Measurements from ENCODE around the gene S100A5.

The S100A5 gene

DNA sequence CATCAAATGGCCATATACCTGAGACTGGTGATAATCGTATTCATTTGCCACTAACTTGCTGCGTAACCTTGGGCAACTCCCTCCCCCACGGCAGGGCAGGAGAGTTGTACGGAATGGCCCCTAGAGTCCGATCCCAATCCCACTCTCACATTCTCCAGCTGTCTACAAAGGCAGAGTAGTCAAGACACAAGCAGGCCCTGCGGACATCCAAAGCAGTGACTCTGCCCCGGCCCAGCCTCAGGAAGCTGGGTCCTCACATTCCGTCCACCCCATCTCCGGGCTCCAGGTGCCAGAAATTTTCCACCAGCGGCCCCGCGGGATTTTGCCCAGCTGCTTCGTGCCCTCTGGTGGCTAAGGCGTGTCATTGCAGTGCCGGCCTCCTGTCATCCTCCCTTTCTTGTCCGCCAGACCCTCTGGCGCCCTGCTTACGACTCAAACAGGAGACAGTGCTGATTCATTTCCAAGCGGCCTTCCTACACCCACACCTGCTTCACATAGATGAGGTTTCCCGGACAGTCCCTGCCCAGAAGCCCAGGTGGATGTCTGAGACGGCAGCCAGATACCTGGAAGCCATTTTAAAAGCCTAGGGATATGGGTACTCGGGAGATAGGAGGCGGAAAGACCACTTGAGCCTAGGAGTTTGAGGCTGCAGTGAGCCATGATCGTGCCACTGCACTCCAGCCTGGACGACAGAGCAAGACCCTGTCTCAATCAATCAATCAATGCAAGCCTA lies 27.8 kb upstream of the S100A5 start:
- H3K4me3 ChIP-seq (ENCODE audit: low read length), result peak overlapping the region; percentile 22
- no peak for TF ChIP-seq EZH2 (optimal IDR thresholded peaks at IDR 0.05; ENCODE audit: low read depth, low read length)
- TF ChIP-seq, protein P1, sequence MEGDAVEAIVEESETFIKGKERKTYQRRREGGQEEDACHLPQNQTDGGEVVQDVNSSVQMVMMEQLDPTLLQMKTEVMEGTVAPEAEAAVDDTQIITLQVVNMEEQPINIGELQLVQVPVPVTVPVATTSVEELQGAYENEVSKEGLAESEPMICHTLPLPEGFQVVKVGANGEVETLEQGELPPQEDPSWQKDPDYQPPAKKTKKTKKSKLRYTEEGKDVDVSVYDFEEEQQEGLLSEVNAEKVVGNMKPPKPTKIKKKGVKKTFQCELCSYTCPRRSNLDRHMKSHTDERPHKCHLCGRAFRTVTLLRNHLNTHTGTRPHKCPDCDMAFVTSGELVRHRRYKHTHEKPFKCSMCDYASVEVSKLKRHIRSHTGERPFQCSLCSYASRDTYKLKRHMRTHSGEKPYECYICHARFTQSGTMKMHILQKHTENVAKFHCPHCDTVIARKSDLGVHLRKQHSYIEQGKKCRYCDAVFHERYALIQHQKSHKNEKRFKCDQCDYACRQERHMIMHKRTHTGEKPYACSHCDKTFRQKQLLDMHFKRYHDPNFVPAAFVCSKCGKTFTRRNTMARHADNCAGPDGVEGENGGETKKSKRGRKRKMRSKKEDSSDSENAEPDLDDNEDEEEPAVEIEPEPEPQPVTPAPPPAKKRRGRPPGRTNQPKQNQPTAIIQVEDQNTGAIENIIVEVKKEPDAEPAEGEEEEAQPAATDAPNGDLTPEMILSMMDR (IDR thresholded peaks at IDR 0.05; ENCODE audit: low read length), result peak; percentile 100; the same call in 1 of the 2 replicates
- TF ChIP-seq EZH2phosphoT487 (IDR thresholded peaks at IDR 0.05; ENCODE audit: low read length), result no peak
- no peaks in the 10 kb centered on the region for H3K9me2 ChIP-seq (replicated peaks; ENCODE audit: insufficient read depth, low read length)
- no peak overlapping the region for H3K27ac ChIP-seq (ENCODE audit: low read length)
- DNase-seq, result peak; percentile 78
- H3K36me3 ChIP-seq (replicated peaks; ENCODE audit: insufficient read depth, low read length), result no peaks in the 10 kb centered on the region
- H3K4me1 ChIP-seq (ENCODE audit: low read length), result peaks cover 12% of the 10 kb centered on the region
- no peaks in the 10 kb centered on the region for H3K27me3 ChIP-seq (replicated peaks; ENCODE audit: insufficient read depth, low read length)
- no peaks in the 10 kb centered on the region for H3F3A ChIP-seq (ENCODE audit: insufficient read depth, low read length)
- H3K4me2 ChIP-seq (ENCODE audit: low read depth, low read length), result peak overlapping the region; percentile 61
- no peaks in the 10 kb centered on the region for H4K20me1 ChIP-seq (ENCODE audit: insufficient read depth, low read length)
- H3K9ac ChIP-seq (ENCODE audit: low read length), result peak overlapping the region; percentile 7; the same call in 1 of the 2 replicates
- H3K79me2 ChIP-seq (ENCODE audit: low read length), result no peaks in the 10 kb centered on the region
- H3K9me3 ChIP-seq (replicated peaks; ENCODE audit: insufficient read depth, low read length), result no peaks in the 10 kb centered on the region
- H2AFZ ChIP-seq (ENCODE audit: low read length), result peak overlapping the region; percentile 89

DNA sequence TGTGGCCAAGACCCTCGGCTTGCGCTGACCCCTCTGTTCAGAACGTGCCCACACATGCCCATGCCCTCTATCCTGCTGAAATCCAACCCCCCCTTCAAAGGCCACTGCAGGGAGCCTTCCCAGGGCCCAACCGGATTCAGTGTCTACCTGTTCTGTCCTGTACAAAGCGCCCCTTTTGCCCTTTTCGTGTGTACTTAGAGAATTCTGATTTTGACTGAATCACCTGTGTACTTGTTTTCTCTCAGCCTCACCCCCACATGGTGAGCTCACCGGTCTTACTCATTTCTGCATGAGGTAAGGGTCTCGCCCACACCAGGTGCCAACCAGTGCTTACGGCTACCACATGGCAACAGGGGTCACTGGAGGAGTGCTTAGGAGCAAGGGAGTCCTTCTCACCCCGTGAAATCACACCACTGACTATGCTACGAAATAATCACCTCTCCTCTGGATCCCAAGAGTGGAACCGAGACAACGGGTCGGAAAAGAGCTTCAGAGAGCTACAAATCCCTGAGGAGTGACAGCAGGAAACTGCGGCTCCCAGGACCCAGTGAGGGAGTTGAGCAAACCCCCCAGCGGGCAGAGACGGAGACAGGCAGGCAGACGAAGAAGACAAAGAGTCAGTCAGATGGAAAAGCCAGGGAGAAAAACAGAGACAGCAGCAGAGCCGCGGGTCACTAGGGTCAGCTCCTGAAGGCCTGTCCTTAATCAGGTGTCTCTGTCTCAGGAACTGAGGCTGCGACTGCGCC lies 27.1 kb upstream of the S100A5 start:
- peaks cover 12% of the 10 kb centered on the region for H3K4me1 ChIP-seq (ENCODE audit: low read length)
- H3K9ac ChIP-seq (ENCODE audit: low read length), result no peak overlapping the region
- TF ChIP-seq EZH2 (optimal IDR thresholded peaks at IDR 0.05; ENCODE audit: low read depth, low read length), result no peak
- TF ChIP-seq, protein P1 (IDR thresholded peaks at IDR 0.05; ENCODE audit: low read length), result no peak
- TF ChIP-seq EZH2phosphoT487 (IDR thresholded peaks at IDR 0.05; ENCODE audit: low read length), result no peak
- no peaks in the 10 kb centered on the region for H3K36me3 ChIP-seq (replicated peaks; ENCODE audit: insufficient read depth, low read length)
- no peaks in the 10 kb centered on the region for H3K79me2 ChIP-seq (ENCODE audit: low read length)
- H3K9me3 ChIP-seq (replicated peaks; ENCODE audit: insufficient read depth, low read length), result no peaks in the 10 kb centered on the region
- no peak overlapping the region for H3K27ac ChIP-seq (ENCODE audit: low read length)
- H3F3A ChIP-seq (ENCODE audit: insufficient read depth, low read length), result no peaks in the 10 kb centered on the region
- H2AFZ ChIP-seq (ENCODE audit: low read length), result peak overlapping the region; percentile 89
- peak overlapping the region; percentile 61 for H3K4me2 ChIP-seq (ENCODE audit: low read depth, low read length)
- no peaks in the 10 kb centered on the region for H4K20me1 ChIP-seq (ENCODE audit: insufficient read depth, low read length)
- no peak for DNase-seq
- no peaks in the 10 kb centered on the region for H3K27me3 ChIP-seq (replicated peaks; ENCODE audit: insufficient read depth, low read length)
- no peaks in the 10 kb centered on the region for H3K9me2 ChIP-seq (replicated peaks; ENCODE audit: insufficient read depth, low read length)
- H3K4me3 ChIP-seq (ENCODE audit: low read length), result no peak overlapping the region

DNA sequence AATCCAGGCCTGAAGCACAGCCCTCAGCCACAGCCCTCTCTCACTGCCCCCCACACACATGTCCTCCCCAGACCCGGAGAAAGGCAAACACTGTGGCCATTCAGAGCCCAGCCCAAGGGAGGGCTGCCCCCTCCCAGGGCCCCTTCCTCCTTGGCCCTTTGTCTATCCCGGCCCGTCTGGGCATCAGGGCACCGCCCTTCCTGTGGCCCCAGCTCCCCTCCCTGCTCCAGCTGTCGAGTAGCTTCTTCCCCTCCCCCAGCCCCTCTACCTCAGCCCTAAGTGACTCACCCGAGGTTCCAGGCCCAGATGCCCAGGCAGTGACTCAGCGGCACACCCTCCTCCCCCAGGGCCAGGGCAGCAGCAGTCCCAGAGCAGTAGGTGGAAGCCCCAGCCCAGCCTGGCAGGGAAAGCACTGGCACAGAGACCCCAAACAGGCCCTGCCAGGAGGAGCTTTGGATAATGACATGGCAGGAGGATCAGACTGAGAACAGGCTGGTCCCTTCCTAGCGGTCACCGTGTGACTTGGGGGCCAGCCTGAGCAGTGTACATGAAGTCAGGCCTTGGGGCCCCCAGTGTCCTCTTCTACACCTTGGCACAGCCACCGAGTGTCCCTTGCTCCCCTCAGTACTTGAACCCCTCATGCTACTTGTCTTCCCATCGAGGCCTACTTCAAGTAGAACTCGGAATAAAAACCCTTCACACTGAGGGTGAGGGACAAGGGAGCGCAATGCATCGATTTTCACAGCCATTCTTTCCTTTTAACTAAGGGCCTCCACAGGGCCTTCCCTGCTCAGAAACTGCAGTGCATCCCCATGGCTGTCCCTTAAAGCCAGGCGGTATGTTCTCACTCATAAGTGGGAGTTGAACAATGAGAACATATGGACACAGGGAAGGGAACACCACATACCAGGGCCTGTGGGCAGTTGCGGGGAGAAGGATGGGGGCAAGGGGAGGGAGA lies 26.0 kb upstream of the S100A5 start:
- Histone ChIP-seq H3K4me2 (ENCODE audit: low read depth, low read length) (peak overlapping the region; percentile 27), H3K9me3 (replicated peaks; ENCODE audit: insufficient read depth, low read length) (no peaks in the 10 kb centered on the region), H2AFZ (ENCODE audit: low read length) (peak overlapping the region; percentile 66), H3K4me3 (ENCODE audit: low read length) (no peak overlapping the region), H3K4me1 (ENCODE audit: low read length) (peaks cover 12% of the 10 kb centered on the region), H3K36me3 (replicated peaks; ENCODE audit: insufficient read depth, low read length) (no peaks in the 10 kb centered on the region), H4K20me1 (ENCODE audit: insufficient read depth, low read length) (no peaks in the 10 kb centered on the region), H3K27ac (ENCODE audit: low read length) (no peak overlapping the region), H3K27me3 (replicated peaks; ENCODE audit: insufficient read depth, low read length) (no peaks in the 10 kb centered on the region), H3F3A (ENCODE audit: insufficient read depth, low read length) (no peaks in the 10 kb centered on the region), H3K79me2 (ENCODE audit: low read length) (no peaks in the 10 kb centered on the region), H3K9me2 (replicated peaks; ENCODE audit: insufficient read depth, low read length) (no peaks in the 10 kb centered on the region), H3K9ac (ENCODE audit: low read length) (peak overlapping the region; percentile 14; the same call in 1 of the 2 replicates)
- TF ChIP-seq EZH2 (optimal IDR thresholded peaks at IDR 0.05; ENCODE audit: low read depth, low read length), result no peak
- TF ChIP-seq, protein P1 (IDR thresholded peaks at IDR 0.05; ENCODE audit: low read length), result no peak
- TF ChIP-seq EZH2phosphoT487 (IDR thresholded peaks at IDR 0.05; ENCODE audit: low read length), result no peak
- peak; percentile 64 for DNase-seq

All from MM.1S (cell line).